GM23338 (cell line): ENCODE results near the gene CPO. TPM values are rescaled to one million over a fixed set of nuclear protein-coding genes. Genes with fewer than 3 reads are reported as not detected.

Experiments
- ATAC-seq: fragments of 200-7000 bp; cut with Tn5 transposase; 3 replicates; pipeline ENCODE4 v1.9.1; 2020
- DNase-seq: peaks from one replicate; pipeline ENCODE4 v3.0.0-alpha.2; 2015; ENCODE audit warnings: low spot score
- H2AFZ ChIP-seq: fragments of 200-600 bp; sonication (generic); 2 replicates; pipeline ENCODE4 v1.8.0; 2016; ENCODE audit warnings: antibody characterized with exemption, mild to moderate bottlenecking, moderate library complexity
- H3F3A ChIP-seq: fragments of 200-600 bp; sonication (generic); replicated peaks from 2 replicates; pipeline ENCODE4 v1.8.0; 2017; ENCODE audit warnings: antibody characterized with exemption, mixed run types, low read depth
- H3K27ac ChIP-seq: fragments of 200-600 bp; sonication (generic); 2 replicates; pipeline ENCODE4 v1.6.1; 2016; ENCODE audit warnings: low read depth
- H3K27me3 ChIP-seq: fragments of 200-600 bp; sonication (generic); 2 replicates; pipeline ENCODE4 v1.8.0; 2016; ENCODE audit warnings: mild to moderate bottlenecking, mixed run types, moderate library complexity; ENCODE audit not compliant: insufficient read depth
- H3K36me3 ChIP-seq: fragments of 200-600 bp; sonication (generic); 2 replicates; pipeline ENCODE4 v1.8.0; 2016; ENCODE audit warnings: mild to moderate bottlenecking; ENCODE audit not compliant: insufficient read depth
- H3K4me1 ChIP-seq: fragments of 200-600 bp; sonication (generic); 2 replicates; pipeline ENCODE4 v1.8.0; 2016; ENCODE audit warnings: mild to moderate bottlenecking, moderate library complexity; ENCODE audit not compliant: insufficient read depth
- H3K4me2 ChIP-seq: fragments of 200-600 bp; sonication (generic); 2 replicates; pipeline ENCODE4 v1.7.1; 2017; ENCODE audit warnings: mixed run types
- H3K4me3 ChIP-seq: fragments of 200-600 bp; sonication (generic); 2 replicates; pipeline ENCODE4 v1.6.1; 2016; ENCODE audit warnings: mixed run types
- H3K79me2 ChIP-seq: fragments of 200-600 bp; sonication (generic); replicated peaks from 2 replicates; pipeline ENCODE4 v1.8.0; 2017; ENCODE audit warnings: mild to moderate bottlenecking; ENCODE audit not compliant: insufficient read depth
- H3K9me2 ChIP-seq: fragments of 200-600 bp; sonication (generic); 2 replicates; pipeline ENCODE4 v1.8.0; 2017; ENCODE audit not compliant: insufficient read depth
- H4K20me1 ChIP-seq: fragments of 200-600 bp; sonication (generic); replicated peaks from 2 replicates; pipeline ENCODE4 v1.8.0; 2017; ENCODE audit warnings: mild to moderate bottlenecking; ENCODE audit not compliant: insufficient read depth
- H3K27ac Mint-ChIP-seq: 2 replicates; pipeline ENCODE4 v1.8.0; 2020; ENCODE audit warnings: inconsistent platforms, mild to moderate bottlenecking, moderate library complexity, mixed read lengths
- H3K27me3 Mint-ChIP-seq: 3 replicates; pipeline ENCODE4 v1.8.0; 2022; ENCODE audit warnings: low read depth, mild to moderate bottlenecking, moderate library complexity, mixed read lengths, inconsistent platforms; ENCODE audit not compliant: insufficient read depth, poor library complexity
- H3K36me3 Mint-ChIP-seq: 3 replicates; pipeline ENCODE4 v1.8.0; 2021; ENCODE audit warnings: low read depth, mild to moderate bottlenecking, inconsistent platforms, moderate library complexity, mixed read lengths
- H3K4me1 Mint-ChIP-seq: 3 replicates; pipeline ENCODE4 v1.8.0; 2020; ENCODE audit warnings: mild to moderate bottlenecking, inconsistent platforms, mixed read lengths
- H3K4me3 Mint-ChIP-seq: 3 replicates; pipeline ENCODE4 v1.8.0; 2021; ENCODE audit warnings: moderate library complexity, mild to moderate bottlenecking, inconsistent platforms, mixed read lengths
- H3K9me3 Mint-ChIP-seq: 3 replicates; pipeline ENCODE4 v1.8.0; 2020; ENCODE audit warnings: moderate library complexity, mild to moderate bottlenecking, inconsistent platforms, mixed read lengths
- CREB1 ChIP-seq: fragments of 250-450 bp; sonication (Bioruptor Pico); IDR thresholded peaks from 2 replicates; pipeline ENCODE4 v1.5.0; 2020; ENCODE audit warnings: low read depth, mild to moderate bottlenecking, moderate library complexity
- EZH2 ChIP-seq: fragments of 200-600 bp; sonication (generic); IDR thresholded peaks from one replicate; pipeline ENCODE4 v1.8.0; 2017; ENCODE audit warnings: antibody characterized with exemption, mild to moderate bottlenecking, low read depth; ENCODE audit not compliant: unreplicated experiment
- EZH2phosphoT487 ChIP-seq: fragments of 200-600 bp; sonication (generic); IDR thresholded peaks from one replicate; pipeline ENCODE4 v1.8.1; 2018; ENCODE audit warnings: antibody characterized with exemption; ENCODE audit not compliant: unreplicated experiment
- JUNB ChIP-seq: IDR thresholded peaks from one replicate; pipeline ENCODE4 v1.6.1; 2016; ENCODE audit warnings: antibody characterized with exemption; ENCODE audit not compliant: unreplicated experiment
- NANOG ChIP-seq: IDR thresholded peaks from 2 replicates; pipeline ENCODE4 v1.6.1; 2016; ENCODE audit warnings: antibody characterized with exemption, borderline replicate concordance
- POLR2AphosphoS5 ChIP-seq: IDR thresholded peaks from 2 replicates; pipeline ENCODE4 v1.6.1; 2016; ENCODE audit warnings: antibody characterized with exemption, low read depth
- STAT1 ChIP-seq: IDR thresholded peaks from one replicate; pipeline ENCODE4 v1.6.1; 2016; ENCODE audit warnings: antibody characterized with exemption; ENCODE audit not compliant: unreplicated experiment
- ZNF114 ChIP-seq: fragments of 250-450 bp; sonication (Bioruptor Pico); IDR thresholded peaks from 2 replicates; pipeline ENCODE4 v1.5.0; 2020; ENCODE audit warnings: mild to moderate bottlenecking, moderate library complexity
- ZNF331 ChIP-seq: fragments of 250-450 bp; sonication (Bioruptor Pico); IDR thresholded peaks from 2 replicates; pipeline ENCODE4 v1.5.0; 2020; ENCODE audit warnings: low read depth, mild to moderate bottlenecking, moderate library complexity
- polyA plus RNA-seq: library from polyadenylated mRNA; unstranded; fragments of >200 nt; fragmentation: Nextera tagmentation; extraction: Ambion mirVana; gene quantifications from 2 replicates; pipeline ENCODE4 v1.2.1, GENCODE V29; 2016
- total RNA-seq: library from RNA; depleted of rRNA; stranded (reverse); fragments of >200 nt; shearing (Covaris generic); gene quantifications from 2 replicates; pipeline ENCODE4 v1.2.3, GENCODE V29; 2014
- TF ChIP-seq, protein P1 (sequence below): IDR thresholded peaks from 2 replicates; pipeline ENCODE4 v1.6.1; 2016; ENCODE audit warnings: antibody characterized with exemption
- TF ChIP-seq, protein P2 (sequence below), 2 experiments: fragments of 200-600 bp in 1 of 2; sonication (generic) in 1 of 2; conservative IDR thresholded peaks; 2 replicates each; pipeline versions ENCODE4 v1.5.1 to v1.6.1; 2016 to 2017; ENCODE audit warnings: antibody characterized with exemption in 2 of 2, low read depth in 2 of 2, mild to moderate bottlenecking in 2 of 2, moderate library complexity in 1 of 2
- TF ChIP-seq, protein P3 (sequence below): IDR thresholded peaks from one replicate; pipeline ENCODE4 v1.6.1; 2018; ENCODE audit warnings: antibody characterized with exemption; ENCODE audit not compliant: unreplicated experiment
- TF ChIP-seq, protein P4 (sequence below): fragments of 250-450 bp; sonication (Bioruptor Pico); IDR thresholded peaks from 2 replicates; pipeline ENCODE4 v1.5.0; 2020; ENCODE audit warnings: mild to moderate bottlenecking, moderate library complexity

The CPO gene
- total and polyA plus RNA-seq, 2 experiments from 2014 or later = 0.91 to 0.94 TPM

DNA sequence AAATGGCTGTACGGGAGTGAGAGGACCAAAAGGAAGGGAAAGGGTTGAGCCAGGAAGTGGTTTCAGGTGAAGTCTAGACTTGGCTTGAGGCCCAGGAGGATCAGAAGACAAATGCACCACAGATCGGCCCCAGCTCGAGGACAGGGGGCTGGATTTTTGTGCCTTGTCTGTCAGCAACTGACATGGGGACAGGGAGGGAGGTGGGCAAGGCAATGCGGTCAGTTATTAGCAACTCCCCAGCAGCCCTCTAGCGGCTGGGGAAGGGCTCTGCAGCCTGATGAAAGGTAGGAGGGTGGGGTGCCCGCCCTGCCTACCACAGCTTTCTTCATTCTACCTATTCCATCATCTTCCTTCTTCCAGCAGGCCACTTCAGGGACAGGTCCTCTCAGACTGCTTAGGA lies 50.0 kb downstream of the CPO start:
- H3K4me3 ChIP-seq = no peak overlapping the region
- H3K27ac ChIP-seq = no peak overlapping the region
- peaks cover 7% of the 10 kb centered on the region for H3K4me1 ChIP-seq
- no peaks in the 10 kb centered on the region for H4K20me1 ChIP-seq
- Mint-ChIP-seq H3K27ac (no peak overlapping the region), H3K9me3 (no peaks in the 10 kb centered on the region; the same call in 2 of the 3 replicates), H3K4me3 (no peak overlapping the region), H3K36me3 (0 out of 3 replicates have a peak, but pooled peaks cover 5% of the 10 kb centered on the region), H3K4me1 (peaks cover 2% of the 10 kb centered on the region; the same call in 2 of the 3 replicates), H3K27me3 (peaks cover 2% of the 10 kb centered on the region)
- peak overlapping the region; percentile 90 for H2AFZ ChIP-seq
- H3F3A ChIP-seq = no peaks in the 10 kb centered on the region
- DNase-seq = peak; percentile 72
- TF ChIP-seq, protein P1, sequence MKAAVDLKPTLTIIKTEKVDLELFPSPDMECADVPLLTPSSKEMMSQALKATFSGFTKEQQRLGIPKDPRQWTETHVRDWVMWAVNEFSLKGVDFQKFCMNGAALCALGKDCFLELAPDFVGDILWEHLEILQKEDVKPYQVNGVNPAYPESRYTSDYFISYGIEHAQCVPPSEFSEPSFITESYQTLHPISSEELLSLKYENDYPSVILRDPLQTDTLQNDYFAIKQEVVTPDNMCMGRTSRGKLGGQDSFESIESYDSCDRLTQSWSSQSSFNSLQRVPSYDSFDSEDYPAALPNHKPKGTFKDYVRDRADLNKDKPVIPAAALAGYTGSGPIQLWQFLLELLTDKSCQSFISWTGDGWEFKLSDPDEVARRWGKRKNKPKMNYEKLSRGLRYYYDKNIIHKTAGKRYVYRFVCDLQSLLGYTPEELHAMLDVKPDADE = no peak
- TF ChIP-seq EZH2phosphoT487 (no peak), NANOG (no peak), ZNF114 (CRISPR knock-in tag) (no peak), CREB1 (CRISPR knock-in tag) (no peak), EZH2 (no peak), ZNF331 (CRISPR knock-in tag) (no peak), STAT1 (no peak), JUNB (no peak), POLR2AphosphoS5 (no peak)
- TF ChIP-seq, protein P2, sequence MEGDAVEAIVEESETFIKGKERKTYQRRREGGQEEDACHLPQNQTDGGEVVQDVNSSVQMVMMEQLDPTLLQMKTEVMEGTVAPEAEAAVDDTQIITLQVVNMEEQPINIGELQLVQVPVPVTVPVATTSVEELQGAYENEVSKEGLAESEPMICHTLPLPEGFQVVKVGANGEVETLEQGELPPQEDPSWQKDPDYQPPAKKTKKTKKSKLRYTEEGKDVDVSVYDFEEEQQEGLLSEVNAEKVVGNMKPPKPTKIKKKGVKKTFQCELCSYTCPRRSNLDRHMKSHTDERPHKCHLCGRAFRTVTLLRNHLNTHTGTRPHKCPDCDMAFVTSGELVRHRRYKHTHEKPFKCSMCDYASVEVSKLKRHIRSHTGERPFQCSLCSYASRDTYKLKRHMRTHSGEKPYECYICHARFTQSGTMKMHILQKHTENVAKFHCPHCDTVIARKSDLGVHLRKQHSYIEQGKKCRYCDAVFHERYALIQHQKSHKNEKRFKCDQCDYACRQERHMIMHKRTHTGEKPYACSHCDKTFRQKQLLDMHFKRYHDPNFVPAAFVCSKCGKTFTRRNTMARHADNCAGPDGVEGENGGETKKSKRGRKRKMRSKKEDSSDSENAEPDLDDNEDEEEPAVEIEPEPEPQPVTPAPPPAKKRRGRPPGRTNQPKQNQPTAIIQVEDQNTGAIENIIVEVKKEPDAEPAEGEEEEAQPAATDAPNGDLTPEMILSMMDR (conservative IDR thresholded peaks at IDR 0.05; ENCODE audit: low read depth in 2 of 2) = peak; percentile 73 to 82
- TF ChIP-seq, protein P3, sequence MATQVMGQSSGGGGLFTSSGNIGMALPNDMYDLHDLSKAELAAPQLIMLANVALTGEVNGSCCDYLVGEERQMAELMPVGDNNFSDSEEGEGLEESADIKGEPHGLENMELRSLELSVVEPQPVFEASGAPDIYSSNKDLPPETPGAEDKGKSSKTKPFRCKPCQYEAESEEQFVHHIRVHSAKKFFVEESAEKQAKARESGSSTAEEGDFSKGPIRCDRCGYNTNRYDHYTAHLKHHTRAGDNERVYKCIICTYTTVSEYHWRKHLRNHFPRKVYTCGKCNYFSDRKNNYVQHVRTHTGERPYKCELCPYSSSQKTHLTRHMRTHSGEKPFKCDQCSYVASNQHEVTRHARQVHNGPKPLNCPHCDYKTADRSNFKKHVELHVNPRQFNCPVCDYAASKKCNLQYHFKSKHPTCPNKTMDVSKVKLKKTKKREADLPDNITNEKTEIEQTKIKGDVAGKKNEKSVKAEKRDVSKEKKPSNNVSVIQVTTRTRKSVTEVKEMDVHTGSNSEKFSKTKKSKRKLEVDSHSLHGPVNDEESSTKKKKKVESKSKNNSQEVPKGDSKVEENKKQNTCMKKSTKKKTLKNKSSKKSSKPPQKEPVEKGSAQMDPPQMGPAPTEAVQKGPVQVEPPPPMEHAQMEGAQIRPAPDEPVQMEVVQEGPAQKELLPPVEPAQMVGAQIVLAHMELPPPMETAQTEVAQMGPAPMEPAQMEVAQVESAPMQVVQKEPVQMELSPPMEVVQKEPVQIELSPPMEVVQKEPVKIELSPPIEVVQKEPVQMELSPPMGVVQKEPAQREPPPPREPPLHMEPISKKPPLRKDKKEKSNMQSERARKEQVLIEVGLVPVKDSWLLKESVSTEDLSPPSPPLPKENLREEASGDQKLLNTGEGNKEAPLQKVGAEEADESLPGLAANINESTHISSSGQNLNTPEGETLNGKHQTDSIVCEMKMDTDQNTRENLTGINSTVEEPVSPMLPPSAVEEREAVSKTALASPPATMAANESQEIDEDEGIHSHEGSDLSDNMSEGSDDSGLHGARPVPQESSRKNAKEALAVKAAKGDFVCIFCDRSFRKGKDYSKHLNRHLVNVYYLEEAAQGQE = no peak
- TF ChIP-seq, protein P4, sequence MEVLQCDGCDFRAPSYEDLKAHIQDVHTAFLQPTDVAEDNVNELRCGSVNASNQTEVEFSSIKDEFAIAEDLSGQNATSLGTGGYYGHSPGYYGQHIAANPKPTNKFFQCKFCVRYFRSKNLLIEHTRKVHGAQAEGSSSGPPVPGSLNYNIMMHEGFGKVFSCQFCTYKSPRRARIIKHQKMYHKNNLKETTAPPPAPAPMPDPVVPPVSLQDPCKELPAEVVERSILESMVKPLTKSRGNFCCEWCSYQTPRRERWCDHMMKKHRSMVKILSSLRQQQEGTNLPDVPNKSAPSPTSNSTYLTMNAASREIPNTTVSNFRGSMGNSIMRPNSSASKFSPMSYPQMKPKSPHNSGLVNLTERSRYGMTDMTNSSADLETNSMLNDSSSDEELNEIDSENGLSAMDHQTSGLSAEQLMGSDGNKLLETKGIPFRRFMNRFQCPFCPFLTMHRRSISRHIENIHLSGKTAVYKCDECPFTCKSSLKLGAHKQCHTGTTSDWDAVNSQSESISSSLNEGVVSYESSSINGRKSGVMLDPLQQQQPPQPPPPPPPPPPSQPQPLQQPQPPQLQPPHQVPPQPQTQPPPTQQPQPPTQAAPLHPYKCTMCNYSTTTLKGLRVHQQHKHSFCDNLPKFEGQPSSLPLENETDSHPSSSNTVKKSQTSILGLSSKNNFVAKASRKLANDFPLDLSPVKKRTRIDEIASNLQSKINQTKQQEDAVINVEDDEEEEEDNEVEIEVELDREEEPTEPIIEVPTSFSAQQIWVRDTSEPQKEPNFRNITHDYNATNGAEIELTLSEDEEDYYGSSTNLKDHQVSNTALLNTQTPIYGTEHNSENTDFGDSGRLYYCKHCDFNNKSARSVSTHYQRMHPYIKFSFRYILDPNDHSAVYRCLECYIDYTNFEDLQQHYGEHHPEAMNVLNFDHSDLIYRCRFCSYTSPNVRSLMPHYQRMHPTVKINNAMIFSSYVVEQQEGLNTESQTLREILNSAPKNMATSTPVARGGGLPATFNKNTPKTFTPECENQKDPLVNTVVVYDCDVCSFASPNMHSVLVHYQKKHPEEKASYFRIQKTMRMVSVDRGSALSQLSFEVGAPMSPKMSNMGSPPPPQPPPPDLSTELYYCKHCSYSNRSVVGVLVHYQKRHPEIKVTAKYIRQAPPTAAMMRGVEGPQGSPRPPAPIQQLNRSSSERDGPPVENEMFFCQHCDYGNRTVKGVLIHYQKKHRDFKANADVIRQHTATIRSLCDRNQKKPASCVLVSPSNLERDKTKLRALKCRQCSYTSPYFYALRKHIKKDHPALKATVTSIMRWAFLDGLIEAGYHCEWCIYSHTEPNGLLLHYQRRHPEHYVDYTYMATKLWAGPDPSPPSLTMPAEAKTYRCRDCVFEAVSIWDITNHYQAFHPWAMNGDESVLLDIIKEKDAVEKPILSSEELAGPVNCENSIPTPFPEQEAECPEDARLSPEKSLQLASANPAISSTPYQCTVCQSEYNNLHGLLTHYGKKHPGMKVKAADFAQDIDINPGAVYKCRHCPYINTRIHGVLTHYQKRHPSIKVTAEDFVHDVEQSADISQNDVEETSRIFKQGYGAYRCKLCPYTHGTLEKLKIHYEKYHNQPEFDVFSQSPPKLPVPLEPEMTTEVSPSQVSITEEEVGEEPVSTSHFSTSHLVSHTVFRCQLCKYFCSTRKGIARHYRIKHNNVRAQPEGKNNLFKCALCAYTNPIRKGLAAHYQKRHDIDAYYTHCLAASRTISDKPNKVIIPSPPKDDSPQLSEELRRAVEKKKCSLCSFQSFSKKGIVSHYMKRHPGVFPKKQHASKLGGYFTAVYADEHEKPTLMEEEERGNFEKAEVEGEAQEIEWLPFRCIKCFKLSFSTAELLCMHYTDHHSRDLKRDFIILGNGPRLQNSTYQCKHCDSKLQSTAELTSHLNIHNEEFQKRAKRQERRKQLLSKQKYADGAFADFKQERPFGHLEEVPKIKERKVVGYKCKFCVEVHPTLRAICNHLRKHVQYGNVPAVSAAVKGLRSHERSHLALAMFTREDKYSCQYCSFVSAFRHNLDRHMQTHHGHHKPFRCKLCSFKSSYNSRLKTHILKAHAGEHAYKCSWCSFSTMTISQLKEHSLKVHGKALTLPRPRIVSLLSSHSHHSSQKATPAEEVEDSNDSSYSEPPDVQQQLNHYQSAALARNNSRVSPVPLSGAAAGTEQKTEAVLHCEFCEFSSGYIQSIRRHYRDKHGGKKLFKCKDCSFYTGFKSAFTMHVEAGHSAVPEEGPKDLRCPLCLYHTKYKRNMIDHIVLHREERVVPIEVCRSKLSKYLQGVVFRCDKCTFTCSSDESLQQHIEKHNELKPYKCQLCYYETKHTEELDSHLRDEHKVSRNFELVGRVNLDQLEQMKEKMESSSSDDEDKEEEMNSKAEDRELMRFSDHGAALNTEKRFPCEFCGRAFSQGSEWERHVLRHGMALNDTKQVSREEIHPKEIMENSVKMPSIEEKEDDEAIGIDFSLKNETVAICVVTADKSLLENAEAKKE (CRISPR knock-in tag) = 0 out of 2 replicates have a peak, but pooled peaks have one; percentile 6
- no peaks in the 10 kb centered on the region for H3K36me3 ChIP-seq
- no peaks in the 10 kb centered on the region for H3K27me3 ChIP-seq
- 0 out of 2 replicates have a peak, but pooled peaks cover 10% of the 10 kb centered on the region for H3K9me2 ChIP-seq
- no peaks in the 10 kb centered on the region for H3K79me2 ChIP-seq
- no peak overlapping the region for H3K4me2 ChIP-seq
- peak; percentile 99 for ATAC-seq
